Nephron progenitor cell (in vitro differentiated cells): ENCODE results near the gene PCBP4.

Experiments used
- DNase-seq: peaks from one replicate; pipeline ENCODE4 v3.0.0; 2021
- H3K27ac Mint-ChIP-seq: 2 replicates; pipeline ENCODE4 v1.8.0; 2021; ENCODE audit warnings: mild to moderate bottlenecking, moderate library complexity, mixed read lengths
- H3K27me3 Mint-ChIP-seq: 2 replicates; pipeline ENCODE4 v1.8.0; 2021; ENCODE audit warnings: mild to moderate bottlenecking, low read depth, mixed read lengths; ENCODE audit not compliant: poor library complexity
- H3K36me3 Mint-ChIP-seq: 2 replicates; pipeline ENCODE4 v1.8.0; 2021; ENCODE audit warnings: low read depth, mixed read lengths
- H3K4me1 Mint-ChIP-seq: 2 replicates; pipeline ENCODE4 v1.8.0; 2021; ENCODE audit warnings: mixed read lengths
- H3K4me3 Mint-ChIP-seq: 2 replicates; pipeline ENCODE4 v1.8.0; 2021; ENCODE audit warnings: mild to moderate bottlenecking, moderate library complexity, mixed read lengths
- H3K9me3 Mint-ChIP-seq: 2 replicates; pipeline ENCODE4 v1.8.0; 2021; ENCODE audit warnings: mild to moderate bottlenecking, moderate library complexity, mixed read lengths
- CTCF ChIP-seq: fragments of 200-600 bp; sonication (generic); IDR thresholded peaks from 2 replicates; pipeline ENCODE4 v1.5.0; 2021; ENCODE audit warnings: antibody characterized with exemption

Gene PCBP4

GRCh38 chr3:51941798-51942602 lies 25.3 kb downstream of the PCBP4 start, which contains the start of the genes PARP3 and RRP9:
Gene PARP3 (plus strand): TSS chr3:51942363. CDS start chr3:51943356, 993 bp downstream.
Gene RRP9 (minus strand): TSS chr3:51941904. CDS start chr3:51941867, 37 bp downstream.
- no peaks in the 10 kb centered on the region for H3K9me3 Mint-ChIP-seq
- peaks cover 3% of the 10 kb centered on the region for H3K27me3 Mint-ChIP-seq
- peaks cover 47% of the 10 kb centered on the region for H3K4me1 Mint-ChIP-seq
- H3K36me3 Mint-ChIP-seq, result peaks cover 12% of the 10 kb centered on the region
- H3K4me3 Mint-ChIP-seq, result peak within 1 kb of the TSS; percentile 92
- peak; percentile 99 for TF ChIP-seq CTCF
- DNase-seq, result peak; percentile 100
- peak within 1 kb of the TSS; percentile 41 for H3K27ac Mint-ChIP-seq

DNA sequence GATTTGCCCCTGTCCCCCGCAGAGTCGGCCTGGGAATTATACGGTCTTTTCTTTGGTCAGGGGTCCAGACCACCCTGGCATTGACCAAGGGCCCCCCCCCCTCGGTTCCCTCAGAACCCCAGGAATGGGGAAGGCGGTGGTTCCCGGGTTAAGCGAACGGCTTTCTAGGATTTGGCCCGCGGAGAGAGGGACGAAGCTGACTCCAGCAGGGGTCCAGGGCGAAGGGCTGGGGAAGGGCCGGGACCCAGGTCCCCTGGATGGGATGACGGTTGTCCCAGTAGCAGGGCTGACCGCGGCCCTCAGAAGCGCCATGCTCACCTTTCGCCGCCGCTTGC lies 25.8 kb downstream of the PCBP4 start:
- Mint-ChIP-seq H3K27me3 (peaks cover 3% of the 10 kb centered on the region), H3K36me3 (peaks cover 17% of the 10 kb centered on the region), H3K4me1 (peaks cover 42% of the 10 kb centered on the region), H3K27ac (peak overlapping the region; percentile 41), H3K4me3 (peak overlapping the region; percentile 92), H3K9me3 (no peaks in the 10 kb centered on the region)
- DNase-seq, result no peak
- no peak for TF ChIP-seq CTCF

GRCh38 chr3:51940648-51941462 lies 26.4 kb downstream of the PCBP4 start:
- TF ChIP-seq CTCF, result no peak
- DNase-seq, result no peak
- H3K4me1 Mint-ChIP-seq, result peaks cover 42% of the 10 kb centered on the region
- H3K27me3 Mint-ChIP-seq, result peaks cover 3% of the 10 kb centered on the region
- peak overlapping the region; percentile 41 for H3K27ac Mint-ChIP-seq
- H3K9me3 Mint-ChIP-seq, result no peaks in the 10 kb centered on the region
- H3K4me3 Mint-ChIP-seq, result peak overlapping the region; percentile 92
- H3K36me3 Mint-ChIP-seq, result peaks cover 17% of the 10 kb centered on the region

DNA sequence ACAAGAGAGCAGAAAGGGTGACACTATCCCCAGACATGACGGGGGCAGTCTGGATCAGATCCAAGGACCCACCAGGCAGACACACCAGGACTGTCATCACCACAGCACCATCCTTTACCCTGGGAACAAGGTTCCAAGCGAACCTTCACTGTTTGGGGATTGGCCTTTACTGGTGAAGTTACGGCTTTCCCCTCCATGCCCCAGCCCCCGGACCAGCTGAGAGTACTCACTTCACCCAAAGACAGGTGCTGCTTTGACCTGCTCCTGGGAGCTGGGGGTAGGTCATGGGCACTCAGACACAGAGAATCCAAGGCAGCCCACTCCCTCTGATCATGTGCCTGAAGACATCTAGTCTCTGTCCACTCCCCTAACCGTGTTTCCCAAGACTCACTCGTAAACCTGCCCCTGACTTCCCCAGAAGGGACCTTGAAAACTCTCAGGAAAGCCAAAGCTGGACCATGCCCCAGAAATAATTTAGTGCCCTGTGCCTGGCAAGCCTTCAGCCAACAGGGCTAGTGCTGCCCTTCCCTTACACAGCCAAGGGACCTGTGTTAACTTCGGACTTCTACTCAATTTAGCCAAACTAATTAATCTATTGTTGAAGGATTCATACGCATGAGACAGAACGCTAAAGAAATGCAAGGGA lies 28.4 kb downstream of the PCBP4 start:
- Mint-ChIP-seq H3K36me3 (peaks cover 24% of the 10 kb centered on the region), H3K9me3 (no peaks in the 10 kb centered on the region), H3K27ac (no peak overlapping the region), H3K4me1 (peaks cover 38% of the 10 kb centered on the region), H3K4me3 (peak overlapping the region; percentile 31), H3K27me3 (peaks cover 3% of the 10 kb centered on the region)
- DNase-seq, result no peak
- TF ChIP-seq CTCF, result no peak

GRCh38 chr3:51937611-51938450 lies 29.4 kb downstream of the PCBP4 start:
- Mint-ChIP-seq H3K36me3 (peaks cover 28% of the 10 kb centered on the region), H3K27ac (peak overlapping the region; percentile 36), H3K4me3 (no peak overlapping the region), H3K4me1 (peaks cover 30% of the 10 kb centered on the region), H3K27me3 (peaks cover 3% of the 10 kb centered on the region), H3K9me3 (no peaks in the 10 kb centered on the region)
- no peak for TF ChIP-seq CTCF
- DNase-seq, result no peak
